Right renal cortex interstitium (tissue), 3 donors: ENCODE data around the gene PCBP2. TPM values are rescaled to one million over a fixed set of nuclear protein-coding genes. Genes with fewer than 3 reads are reported as not detected.
A peak's percentile ranks its signal among the peaks of the same experiment; 100 is the strongest.
"Not testable (repeated sequence)": the region's sequence is repeated elsewhere in the genome, so short reads cannot be mapped to it uniquely, and the experiment has no call there.

Experiments
- DNase-seq, 3 donors: peaks; one replicate each; pipeline ENCODE4 v3.0.0-alpha.2; 2013; ENCODE audit warnings: low read depth in 3 of 3, low spot score in 2 of 3
- polyA plus RNA-seq, 3 donors: library from polyadenylated mRNA; unstranded; fragments of 120-200 nt; gene quantifications; one replicate each; pipeline ENCODE4 v1.2.1, GENCODE V29; 2013; ENCODE audit not compliant: insufficient read length in 3 of 3

The PCBP2 gene
- polyA plus RNA-seq, 3 donors = 1,108 to 1,139 (median 1,109) TPM

DNA sequence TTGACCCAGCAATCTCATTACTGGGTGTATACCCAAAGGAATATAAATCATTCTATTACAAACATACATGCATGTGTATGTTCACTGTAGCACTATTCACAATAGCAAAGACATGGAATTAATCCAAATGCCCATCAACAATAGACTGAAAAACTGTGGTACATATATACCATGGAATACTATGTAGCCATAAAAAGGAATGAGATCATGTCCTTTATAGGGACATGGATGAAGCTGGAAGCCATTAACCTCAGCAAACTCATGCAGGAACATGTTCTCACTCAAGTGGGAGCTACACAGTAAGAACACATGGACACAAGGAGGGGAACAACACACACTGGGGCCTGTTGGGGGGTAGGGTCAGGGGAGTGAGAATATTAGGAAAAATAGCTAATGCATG lies 12.3 kb upstream of the PCBP2 start:
- DNase-seq = not testable (repeated sequence)

DNA sequence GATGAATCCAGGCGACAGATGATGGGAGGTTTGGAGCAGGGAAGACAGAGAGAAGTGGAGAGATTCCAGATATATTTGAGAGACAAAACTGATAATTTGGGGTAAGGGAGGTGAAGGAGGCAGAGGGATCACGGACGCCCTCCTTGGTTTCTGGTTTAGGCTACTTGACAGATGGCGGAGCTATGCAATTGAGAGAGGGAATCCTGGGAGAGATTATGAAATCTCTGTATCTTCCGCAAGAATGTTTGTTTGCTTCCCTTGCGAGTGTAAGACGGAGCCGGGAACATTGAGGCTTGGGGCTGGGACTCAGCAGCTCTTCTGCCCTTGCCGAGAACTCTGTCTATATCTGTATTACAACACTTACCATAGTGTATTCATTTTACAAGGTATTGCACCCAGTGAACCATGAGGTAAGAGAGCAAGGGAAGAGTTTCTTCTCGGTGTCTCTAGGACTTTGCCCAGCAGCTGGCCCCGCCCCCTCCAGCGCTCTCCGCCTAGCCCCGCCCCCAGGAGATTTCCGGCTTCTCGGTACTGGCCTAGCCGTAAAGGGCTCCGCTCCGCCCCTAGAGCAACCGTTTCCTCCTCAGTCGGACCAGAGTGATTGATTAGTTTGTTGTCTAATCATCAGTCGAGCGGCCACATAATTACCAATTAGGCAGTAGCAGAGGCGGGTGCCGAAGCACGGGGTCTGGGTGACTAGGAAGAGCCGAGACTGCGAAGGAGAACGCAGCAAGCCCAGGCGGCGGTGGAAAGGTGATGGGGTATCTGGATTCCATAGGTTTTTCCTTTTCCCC lies 10.7 kb upstream of the PCBP2 start, which contains the start of gene PRR13:
PRR13 (plus strand) TSS at position 695 of the 794 bp plus-strand sequence. CDS start 981 bp downstream, outside the sequence.
- DNase-seq = peak; percentile 93 to 98 (median 94)

DNA sequence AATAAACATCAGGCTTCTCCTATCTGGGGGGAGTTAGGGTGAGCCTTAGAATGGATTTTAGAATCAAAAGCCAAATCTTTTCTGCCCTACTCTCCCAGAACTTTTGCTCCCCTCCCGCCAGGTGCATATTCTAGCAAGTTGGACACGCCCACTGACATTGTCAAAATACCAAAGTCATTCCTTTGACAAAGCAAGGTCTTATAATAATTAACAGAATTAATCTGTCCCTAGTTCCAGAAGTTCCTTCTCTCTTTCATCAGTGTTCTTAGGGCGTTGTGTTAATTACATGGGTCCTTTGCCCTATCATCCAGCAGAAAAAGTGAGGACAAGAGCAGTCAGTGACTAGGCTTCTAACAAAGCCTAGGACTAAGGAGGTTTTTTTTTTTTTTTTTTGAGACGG lies 7.9 kb upstream of the PCBP2 start:
- DNase-seq = no peak

DNA sequence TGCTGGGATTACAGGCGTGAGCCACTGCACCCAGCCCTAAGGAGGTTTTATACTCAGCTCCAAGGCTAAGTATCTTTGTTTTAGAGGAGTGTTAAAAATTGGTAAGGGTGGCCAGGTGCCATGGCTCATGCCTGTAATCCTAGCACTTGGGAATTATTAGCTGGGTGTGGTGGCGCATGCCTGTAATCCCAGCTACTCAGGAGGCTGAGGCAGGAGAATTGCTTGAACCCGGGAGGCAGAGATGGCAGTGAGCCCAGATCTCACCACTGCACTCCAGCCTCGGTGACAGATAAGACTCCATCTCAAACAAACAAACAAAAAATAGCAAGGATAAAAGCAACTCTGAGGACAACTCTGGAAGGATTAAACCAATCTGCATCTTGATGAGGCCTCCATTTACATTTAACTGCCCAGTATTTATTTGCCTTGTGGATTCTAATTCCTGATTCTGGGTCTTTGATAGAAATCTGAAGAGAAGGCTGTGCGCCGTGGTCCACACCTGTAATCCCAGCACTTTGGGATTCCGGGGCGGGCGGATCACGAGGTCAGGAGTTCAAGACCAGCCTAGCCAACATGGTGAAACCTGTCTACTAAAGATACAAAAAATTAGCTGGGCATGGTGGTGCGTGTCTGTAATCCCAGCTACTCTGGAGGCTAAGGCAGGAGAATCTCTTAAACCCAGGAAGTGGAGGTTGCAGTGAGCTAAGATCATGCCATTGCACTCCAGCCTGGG lies 7.1 kb upstream of the PCBP2 start:
- DNase-seq = not testable (repeated sequence)

DNA sequence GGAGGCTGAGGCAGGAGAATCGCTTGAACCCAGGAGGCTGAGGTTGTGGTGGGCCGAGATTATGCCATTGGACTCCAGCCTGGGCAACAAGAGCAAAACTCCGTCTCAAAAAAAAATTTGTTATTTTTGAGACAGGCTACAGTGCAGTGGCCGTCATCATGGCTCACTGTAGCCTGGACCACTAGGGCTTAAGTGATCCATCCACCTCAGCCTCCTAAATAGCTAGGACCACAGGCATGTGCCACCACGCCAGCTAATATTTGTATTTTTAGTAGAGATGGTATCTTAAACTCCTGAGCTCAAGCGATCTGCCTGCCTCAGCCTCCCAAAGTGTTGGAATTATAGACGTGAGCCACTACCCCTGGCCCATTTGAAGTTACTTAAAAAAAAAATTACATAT lies 966 bp upstream of the PCBP2 start:
- DNase-seq = no peak

DNA sequence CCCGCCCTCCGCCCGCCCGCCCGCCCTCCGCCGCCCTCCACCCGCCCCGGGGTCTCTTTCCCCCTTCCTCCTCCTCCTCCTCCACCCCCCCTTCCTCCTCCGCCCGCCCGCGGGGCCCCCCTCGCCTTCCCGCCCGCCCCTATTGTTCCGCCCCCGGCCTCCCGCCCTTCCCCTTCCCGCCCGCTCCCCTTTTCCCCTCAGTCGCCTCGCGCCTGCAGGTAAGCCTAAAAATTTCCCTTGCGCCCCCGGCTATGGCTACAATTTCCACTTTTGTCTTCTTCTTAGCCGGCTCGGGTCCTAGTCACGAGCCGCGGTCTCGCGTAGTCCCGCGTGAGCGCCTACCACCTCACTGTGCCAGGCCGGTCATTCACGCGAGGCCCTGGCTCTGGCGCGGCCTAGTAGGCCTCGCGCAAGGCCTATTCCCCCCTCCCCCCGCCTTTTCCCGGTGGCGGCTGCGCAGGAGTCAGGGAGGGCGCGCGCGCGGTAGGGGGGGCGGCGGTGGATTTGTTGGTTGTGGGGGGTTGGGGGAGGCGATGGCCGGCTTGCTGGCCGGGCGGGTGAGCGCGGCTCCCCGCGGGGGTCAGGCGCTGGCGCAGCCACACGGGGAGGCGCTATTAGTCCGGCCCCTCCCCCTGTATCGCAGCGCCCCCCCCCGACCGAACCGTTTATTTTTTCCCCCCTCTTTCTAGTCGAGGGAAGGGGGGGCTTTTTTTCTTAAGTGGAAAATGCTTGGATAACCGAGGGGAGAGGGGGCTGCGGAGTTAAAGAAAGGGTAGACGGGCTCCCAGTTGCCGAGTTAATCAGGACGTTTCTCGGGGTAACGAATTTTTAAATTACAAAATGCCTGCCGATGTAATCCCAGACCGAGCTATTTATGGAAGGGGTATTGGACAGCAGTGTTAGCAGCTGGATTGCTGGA lies 516 bp downstream of the PCBP2 start:
- peak in 2 of 3 donors; percentile 67 to 71 for DNase-seq

DNA sequence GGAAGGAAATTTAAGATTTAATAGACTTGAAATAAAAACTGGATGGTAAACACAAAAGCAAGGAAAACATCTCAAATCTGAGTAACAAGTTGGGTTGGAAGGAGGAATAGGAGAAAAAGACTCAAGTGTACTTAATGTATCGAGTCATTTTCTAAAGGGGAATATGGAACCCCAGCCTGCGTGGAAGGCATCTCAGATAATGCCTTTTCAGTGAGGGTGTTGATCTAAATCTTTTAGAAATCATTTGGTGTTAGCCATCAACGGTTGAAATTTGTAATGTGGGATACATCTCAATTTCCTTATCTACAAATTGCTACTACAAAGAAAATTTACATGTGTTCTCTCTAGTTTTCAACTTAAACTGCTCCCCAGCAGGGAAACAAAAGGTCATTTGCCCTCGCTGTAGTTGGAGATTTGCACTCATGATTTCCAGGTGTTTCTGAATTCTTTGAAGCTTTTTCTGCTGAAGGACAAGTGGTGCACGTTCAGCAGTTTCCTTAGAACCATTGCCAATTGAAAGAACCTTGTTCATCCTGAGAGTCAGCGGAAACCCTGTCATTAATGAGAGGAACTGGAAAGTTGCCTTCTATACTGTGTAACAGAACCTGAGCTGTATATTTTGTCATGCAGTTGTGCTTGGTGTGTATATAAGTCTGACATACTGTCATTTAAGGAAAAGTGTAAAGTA lies 2.2 kb downstream of the PCBP2 start:
- no peak for DNase-seq

DNA sequence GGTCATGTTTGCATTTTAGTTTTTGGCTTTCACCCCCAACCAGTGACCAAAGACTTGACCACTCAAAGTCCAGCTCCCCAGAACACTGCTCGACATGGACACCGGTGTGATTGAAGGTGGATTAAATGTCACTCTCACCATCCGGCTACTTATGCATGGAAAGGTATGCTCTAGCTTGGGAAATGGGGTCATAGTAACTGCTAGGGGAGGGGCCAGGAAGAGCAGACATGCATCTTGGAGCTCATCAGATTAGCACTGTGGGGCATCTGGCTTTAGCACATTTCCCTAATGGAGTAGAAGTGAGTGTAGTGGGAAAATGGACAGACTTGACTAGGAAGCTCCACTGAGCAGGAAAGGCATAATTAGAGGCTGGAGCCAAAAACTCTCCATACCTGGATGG lies 2.8 kb downstream of the PCBP2 start:
- DNase-seq = no peak

DNA sequence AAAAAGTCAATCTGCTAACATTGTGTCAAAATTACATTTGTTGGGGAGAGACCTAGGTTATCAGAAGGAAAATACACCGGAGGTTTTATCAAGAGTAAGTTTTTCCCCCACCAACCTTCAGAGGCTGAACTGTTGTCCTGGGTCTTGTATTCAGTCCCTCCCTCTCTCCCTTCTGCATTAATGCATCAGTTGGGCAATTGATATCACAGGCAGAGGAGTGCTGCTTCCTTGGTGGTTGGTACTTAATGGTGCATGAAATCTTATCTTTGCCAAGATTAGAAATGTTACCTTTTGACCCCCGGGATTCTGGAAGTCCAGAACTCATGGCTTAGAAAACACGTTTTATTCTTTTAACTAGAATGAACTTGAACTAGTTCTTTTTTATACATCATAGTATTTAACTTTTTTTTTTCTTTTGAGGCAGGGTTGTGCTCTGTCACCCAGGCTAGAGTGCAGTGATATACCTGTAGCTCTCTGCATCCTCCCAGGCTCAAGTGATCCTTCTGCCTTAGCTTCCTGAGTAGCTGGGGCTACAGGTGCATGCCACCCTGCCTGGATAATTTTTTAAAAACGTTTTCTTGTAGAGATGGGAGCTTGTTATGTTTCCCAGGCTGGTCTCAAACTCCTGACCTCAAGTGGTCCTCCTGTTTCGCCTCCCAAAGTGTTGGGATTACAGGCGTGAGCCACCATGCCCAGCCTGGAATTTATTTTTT lies 4.9 kb downstream of the PCBP2 start:
- DNase-seq = no peak

DNA sequence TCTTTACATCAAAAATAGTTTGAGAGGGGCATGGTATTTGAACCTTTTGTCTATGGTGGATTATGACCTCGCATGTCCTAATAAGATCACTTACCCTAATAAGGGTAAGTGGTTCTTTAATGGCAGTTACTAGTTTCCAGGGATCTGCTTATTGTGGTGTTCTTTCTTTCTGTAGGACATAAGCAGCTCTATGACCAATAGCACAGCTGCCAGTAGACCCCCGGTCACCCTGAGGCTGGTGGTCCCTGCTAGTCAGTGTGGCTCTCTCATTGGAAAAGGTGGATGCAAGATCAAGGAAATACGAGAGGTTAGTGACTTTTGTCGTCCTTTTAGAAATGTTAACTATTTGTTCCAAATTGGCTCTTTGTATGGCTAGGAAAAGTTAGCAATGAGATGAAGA lies 7.2 kb downstream of the PCBP2 start:
- DNase-seq = no peak

DNA sequence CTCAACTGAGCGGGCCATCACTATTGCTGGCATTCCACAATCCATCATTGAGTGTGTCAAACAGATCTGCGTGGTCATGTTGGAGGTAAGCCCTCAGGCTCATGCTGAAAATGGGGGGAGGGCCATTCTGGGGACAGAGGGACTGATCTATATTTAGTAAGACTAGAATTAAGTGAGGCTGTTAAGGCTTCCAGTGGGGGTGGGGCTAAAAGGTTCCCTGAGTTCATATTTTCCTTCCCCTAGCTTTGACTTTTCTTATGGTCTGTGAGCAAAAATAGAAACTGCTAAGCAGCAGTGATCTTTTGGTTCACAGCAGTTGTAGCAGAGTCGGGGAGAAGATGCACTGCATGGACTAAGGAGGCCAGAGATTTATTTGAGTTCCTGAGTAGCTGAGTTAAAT lies 9.2 kb downstream of the PCBP2 start:
- DNase-seq = no peak

DNA sequence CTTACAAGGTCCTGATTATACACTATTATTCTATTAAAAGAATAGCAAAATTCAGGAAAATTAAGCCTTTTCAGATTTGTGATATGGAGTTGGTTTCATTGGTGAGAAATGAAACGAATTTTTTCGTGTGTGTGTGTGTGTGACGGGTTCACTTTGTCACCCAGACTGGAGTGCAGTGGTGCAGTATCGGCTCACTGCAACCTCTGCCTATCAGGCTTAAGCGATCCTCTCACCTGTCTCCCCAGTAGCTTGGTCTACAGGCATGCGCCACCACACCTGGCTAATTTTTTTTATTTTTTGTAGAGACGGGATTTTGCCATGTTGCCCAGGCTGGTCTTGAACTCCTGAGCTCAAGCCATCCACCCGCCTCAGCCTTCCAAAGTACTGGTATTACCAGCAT lies 9.7 kb downstream of the PCBP2 start:
- DNase-seq = no peak

DNA sequence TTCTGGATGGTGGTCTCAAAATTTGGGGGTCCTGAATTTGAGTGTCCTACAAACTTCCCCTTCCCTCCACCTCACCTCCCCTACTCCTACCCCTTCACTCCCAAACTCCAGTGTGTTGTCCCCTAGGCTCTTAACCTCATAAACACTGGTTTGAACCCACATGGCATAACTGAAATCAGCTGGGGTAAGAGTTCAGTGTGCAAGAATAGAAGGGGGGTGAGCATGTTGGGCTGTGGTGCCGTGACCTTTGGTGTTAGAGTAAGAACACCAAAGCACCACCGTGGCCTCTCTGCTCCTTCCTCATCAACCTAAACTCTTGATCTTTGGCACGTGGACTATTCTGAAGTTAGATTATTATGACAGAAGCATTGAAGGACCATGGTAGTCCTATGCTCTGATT lies 11.0 kb downstream of the PCBP2 start:
- DNase-seq = no peak

DNA sequence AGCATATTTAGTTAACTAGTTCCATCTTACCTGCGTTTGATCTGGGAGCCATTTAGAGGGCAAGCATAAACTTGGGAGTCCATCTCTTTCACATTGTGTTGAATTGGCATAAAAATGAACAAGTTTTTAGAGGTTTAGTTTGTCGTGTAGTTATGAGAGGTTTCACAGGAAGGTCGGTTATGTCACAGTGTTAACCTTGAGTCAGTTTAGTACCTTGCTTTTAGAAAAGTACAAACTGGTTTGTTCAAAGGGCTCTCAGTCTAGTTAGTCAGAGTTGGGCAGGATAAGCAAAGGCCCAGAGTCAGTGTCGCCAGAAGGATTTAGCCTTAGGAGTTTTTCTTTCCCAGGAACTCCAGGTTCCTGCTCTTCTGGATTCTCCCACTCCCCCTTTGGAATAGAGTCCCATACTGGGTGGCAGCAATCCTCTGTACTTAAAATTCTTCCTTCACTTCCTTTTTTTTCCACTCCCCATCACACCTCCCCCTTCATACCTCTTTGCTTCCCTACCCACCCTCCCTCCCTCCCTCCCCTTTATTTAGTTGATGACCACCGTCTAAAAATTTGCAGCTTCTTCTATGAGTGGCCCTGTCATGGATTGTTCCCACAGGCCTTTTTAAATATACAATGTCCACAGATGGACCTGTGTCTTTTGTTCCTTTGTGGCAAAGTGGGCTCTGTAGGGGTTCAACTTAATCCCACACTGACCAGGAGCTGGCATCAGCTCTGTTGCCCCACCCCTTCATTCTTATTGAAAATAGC lies 12.1 kb downstream of the PCBP2 start:
- DNase-seq = no peak

DNA sequence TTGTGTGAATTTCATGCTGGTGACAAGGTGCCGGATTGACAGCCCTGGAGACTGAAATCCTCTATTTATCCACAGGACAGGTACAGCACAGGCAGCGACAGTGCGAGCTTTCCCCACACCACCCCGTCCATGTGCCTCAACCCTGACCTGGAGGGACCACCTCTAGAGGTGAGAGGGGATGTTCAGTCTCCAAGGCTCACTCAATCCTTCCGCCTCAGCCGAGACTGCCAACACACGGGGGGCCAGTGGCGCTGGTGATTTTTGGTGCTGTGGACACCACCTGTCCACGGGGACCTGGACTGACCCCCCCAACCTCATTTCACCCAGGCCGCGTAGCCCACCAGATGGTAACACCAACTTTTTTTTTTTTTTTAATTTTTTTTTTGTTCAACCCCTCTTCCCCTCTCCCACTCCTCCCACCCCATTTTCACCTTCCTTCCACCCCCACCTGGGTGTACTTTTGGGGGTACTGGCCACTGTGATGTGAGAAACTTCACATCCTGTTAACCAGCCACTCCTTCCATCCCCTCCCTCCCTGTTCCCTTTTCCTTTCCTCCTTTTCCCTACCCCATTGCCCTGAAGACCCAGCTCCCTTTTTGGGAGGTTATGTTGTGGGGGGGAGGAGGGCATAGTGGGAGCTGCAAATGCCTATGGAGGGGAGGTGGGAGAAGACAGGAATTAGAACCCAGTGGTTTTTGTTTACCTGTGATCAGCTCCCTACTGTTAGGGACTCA lies 12.9 kb downstream of the PCBP2 start:
- DNase-seq = no peak

DNA sequence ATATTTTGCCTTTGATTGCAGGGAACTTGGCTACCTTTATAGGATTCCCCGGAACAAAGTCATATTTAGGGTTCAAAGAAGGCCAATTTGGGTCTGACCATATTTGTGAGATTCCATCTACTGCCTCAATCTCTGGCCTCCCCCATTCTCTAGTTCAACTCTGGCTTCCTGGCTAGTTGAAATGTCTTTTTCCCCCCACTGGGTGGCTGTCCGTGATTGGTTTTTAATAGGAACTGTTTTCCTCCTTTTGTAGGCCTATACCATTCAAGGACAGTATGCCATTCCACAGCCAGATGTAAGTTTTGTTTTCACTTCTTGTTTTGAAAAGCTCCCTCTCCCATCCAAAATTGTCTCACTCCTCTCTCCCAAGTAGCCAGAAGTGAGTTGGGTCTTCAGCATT lies 13.8 kb downstream of the PCBP2 start:
- no peak for DNase-seq

DNA sequence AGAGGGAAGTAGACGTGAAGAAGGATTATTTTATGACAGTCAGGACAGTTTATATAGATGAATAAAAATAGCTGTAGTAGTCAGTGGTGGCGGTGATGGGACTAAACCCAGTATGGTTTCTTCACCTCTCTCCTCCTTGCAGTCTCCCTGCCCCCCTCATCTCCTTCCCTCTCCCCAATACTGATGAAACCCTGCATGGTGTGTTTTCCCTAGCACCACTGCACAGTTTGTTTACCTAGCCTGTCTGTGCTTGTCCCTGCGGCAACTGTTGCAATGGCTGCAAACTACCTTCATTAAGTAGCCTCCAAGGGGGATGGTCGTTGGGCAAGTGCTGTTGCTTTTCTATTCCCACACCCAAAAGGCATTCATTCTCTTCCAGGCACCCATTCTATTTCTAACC lies 14.7 kb downstream of the PCBP2 start:
- no peak for DNase-seq

DNA sequence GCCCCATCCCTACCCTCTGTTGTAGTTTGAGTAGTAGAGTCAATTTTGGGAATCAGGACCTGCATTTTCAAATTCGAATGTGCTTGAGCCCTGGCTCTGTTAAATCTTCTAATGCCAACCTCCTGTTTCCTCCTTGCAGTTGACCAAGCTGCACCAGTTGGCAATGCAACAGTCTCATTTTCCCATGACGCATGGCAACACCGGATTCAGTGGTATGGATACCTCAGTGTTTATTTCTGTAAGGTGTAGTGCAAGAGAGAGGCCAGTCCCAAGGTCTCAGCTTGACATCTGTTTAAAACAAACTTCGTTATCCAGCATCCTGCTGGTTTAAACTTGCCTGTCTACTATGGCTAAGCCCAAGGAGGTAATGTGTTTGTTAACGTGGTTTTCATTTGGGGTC lies 15.2 kb downstream of the PCBP2 start:
- DNase-seq = no peak
